ENCODE measurements around the gene CDH16. TPM values are rescaled to one million over a fixed set of nuclear protein-coding genes. Genes with fewer than 3 reads are reported as not detected.

CDH16 gene
- total and polyA plus RNA-seq, 8 donors: not detected

DNA sequence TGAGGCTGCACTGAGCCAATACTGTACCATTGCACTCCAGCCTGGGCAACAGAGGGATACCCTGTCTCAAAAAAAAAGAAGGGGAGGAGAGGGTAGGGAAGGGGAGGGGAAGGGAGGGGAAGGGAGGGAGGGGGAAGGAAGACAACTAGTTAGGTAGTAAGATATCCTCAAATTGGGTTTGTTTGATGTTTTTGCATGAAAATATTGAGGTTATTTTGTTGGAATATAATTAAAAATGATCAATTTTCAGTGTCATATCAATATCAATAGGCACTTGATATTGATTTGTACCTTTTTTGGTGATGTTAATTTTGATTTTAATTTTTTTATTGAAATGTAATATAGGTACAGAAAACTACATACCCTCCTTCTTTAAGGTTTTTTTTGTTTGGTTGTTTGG is 55.0 kb downstream of the CDH16 start:
- intact Hi-C loops (cut with DNase I): loop anchor here in 1 of 3 donors (10.0 kb wide), 1 partner anchor 459 kb away; no protein-coding TSS in a partner anchor
- no peak overlapping the region for H3K4me3 ChIP-seq

DNA sequence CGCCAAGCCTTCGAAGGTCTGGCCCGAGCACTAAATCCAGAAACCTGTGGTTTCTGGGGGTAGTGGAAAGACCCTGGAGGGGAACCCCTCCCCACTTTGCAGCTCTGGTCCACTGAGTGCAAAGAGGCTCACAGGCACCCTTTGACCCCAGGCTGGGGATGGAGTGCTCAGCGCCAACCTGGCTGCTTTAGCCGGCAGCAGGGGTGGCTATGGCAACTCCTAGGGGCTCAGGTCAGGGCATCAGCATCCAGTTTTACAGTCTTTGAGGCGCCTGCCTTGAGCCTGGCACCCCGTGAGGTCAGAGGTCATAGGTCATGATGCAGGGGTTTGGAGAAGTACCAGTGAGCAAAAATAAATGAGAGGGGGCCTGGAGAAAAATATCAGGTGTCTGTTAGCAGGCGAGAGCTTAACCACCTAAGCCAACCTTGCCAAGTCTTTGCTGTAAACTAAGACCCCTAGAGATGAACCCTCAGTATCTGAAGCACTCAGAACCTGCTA is 56.6 kb downstream of the CDH16 start:
- Histone ChIP-seq H3K27ac (no peak overlapping the region), H3K27me3 (no peaks in the 10 kb centered on the region), H3K4me1 (no peaks in the 10 kb centered on the region), H3K36me3 (no peaks in the 10 kb centered on the region), H3K4me3 (no peak overlapping the region), H3K9me3 (no peaks in the 10 kb centered on the region)
- intact Hi-C loops (cut with DNase I): loop anchor here in 1 of 3 donors (10.0 kb wide), 1 partner anchor 457 kb away; no protein-coding TSS in a partner anchor
- TF ChIP-seq, protein P1, sequence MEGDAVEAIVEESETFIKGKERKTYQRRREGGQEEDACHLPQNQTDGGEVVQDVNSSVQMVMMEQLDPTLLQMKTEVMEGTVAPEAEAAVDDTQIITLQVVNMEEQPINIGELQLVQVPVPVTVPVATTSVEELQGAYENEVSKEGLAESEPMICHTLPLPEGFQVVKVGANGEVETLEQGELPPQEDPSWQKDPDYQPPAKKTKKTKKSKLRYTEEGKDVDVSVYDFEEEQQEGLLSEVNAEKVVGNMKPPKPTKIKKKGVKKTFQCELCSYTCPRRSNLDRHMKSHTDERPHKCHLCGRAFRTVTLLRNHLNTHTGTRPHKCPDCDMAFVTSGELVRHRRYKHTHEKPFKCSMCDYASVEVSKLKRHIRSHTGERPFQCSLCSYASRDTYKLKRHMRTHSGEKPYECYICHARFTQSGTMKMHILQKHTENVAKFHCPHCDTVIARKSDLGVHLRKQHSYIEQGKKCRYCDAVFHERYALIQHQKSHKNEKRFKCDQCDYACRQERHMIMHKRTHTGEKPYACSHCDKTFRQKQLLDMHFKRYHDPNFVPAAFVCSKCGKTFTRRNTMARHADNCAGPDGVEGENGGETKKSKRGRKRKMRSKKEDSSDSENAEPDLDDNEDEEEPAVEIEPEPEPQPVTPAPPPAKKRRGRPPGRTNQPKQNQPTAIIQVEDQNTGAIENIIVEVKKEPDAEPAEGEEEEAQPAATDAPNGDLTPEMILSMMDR (IDR thresholded peaks at IDR 0.05): no peak
- peak in 1 of 6 donors; percentile 34 for DNase-seq
- 89 to 93% methylated on average over 8 of the region's 8 CpGs for WGBS, 2 donors
- no peak for FAIRE-seq
- ATAC-seq: no peak

More for the DNA sequence above, 55.0 kb downstream of the CDH16 start:
- ATAC-seq (no peak), DNase-seq (no peak), FAIRE-seq (no peak)
- Histone ChIP-seq H3K36me3 (no peaks in the 10 kb centered on the region), H3K9me3 (no peaks in the 10 kb centered on the region), H3K4me1 (no peaks in the 10 kb centered on the region), H3K27me3 (no peaks in the 10 kb centered on the region), H3K27ac (no peak overlapping the region)
- TF ChIP-seq, protein P1 (IDR thresholded peaks at IDR 0.05): no peak

GRCh38 chr16:66859397-66860068 is 59.2 kb downstream of the CDH16 start:
- FAIRE-seq (no peak), ATAC-seq (no peak)
- intact Hi-C loops (cut with DNase I): loop anchor here in 1 of 3 donors (10.0 kb wide), 1 partner anchor 455 kb away; no protein-coding TSS in a partner anchor

DNA sequence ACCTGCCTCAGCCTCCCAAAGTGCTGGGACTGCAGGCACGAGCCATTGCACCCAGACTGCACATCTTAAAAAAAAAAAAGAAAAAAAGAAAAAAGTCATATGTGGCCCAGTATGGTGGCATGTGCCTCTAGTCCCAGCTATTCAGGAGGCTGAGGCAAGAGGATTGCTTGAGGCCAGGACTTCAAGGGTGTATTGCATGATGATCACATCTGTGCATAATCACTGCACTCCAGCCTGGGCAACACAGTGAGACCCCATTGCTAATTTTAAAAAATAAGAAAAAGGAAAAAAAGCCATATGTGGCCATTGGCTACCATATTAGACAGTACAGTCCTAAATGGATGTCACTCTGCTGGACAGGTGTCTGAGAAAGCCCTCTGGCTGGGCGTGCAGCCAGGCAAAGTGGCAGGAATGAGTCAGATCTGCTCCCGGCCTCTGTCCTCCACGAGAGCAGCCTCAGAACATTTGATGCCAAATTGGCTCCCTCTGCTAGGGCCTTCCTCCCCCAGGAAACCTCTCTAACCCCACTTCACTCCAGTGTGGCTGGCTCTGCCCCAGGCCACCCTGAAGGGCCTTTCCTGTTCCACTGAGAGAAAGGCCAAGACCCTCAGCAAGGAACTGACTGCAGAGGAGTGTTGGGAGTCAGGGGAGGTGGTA is 59.8 kb downstream of the CDH16 start:
- Histone ChIP-seq H3K9me3 (no peaks in the 10 kb centered on the region), H3K27ac (no peak overlapping the region), H3K4me1 (no peaks in the 10 kb centered on the region), H3K27me3 (no peaks in the 10 kb centered on the region), H3K4me3 (no peak overlapping the region), H3K36me3 (no peaks in the 10 kb centered on the region)
- peak in 2 of 4 donors; percentile 44 to 59 for ATAC-seq
- WGBS, 2 donors: 49 to 52% methylated on average over 4 of the region's 4 CpGs
- TF ChIP-seq, protein P1 (IDR thresholded peaks at IDR 0.05): no peak
- DNase-seq: peak in 1 of 6 donors; percentile 40
- FAIRE-seq: no peak
- intact Hi-C loops (cut with DNase I): no loop called here

More at GRCh38 chr16:66859397-66860068, 59.2 kb downstream of the CDH16 start:
- Histone ChIP-seq H3K27ac (no peak overlapping the region), H3K4me3 (no peak overlapping the region), H3K9me3 (no peaks in the 10 kb centered on the region), H3K36me3 (no peaks in the 10 kb centered on the region), H3K27me3 (no peaks in the 10 kb centered on the region), H3K4me1 (no peaks in the 10 kb centered on the region)
- peak in 1 of 6 donors; percentile 9 for DNase-seq
- TF ChIP-seq, protein P1 (IDR thresholded peaks at IDR 0.05): no peak
- 86 to 96% methylated on average over 3 of the region's 3 CpGs for WGBS, 2 donors

Other genes starting within 250 kb of the CDH16 start
- 10 to 100 TPM; 31.7 to 43.5 (median 38.8) TPM for gene CMTM4, start 222.1 kb downstream of the CDH16 start, total RNA-seq
- gene CMTM4, start 222.1 kb downstream of the CDH16 start, polyA plus RNA-seq: 10 to 100 TPM; 14.9 to 18.4 TPM
- 10 to 100 TPM; 53.0 to 83.0 (median 68.1) TPM for gene DYNC1LI2, start 167.3 kb downstream of the CDH16 start, total RNA-seq
- gene DYNC1LI2, start 167.3 kb downstream of the CDH16 start, polyA plus RNA-seq: 10 to 100 TPM; 44.4 to 57.7 TPM
- gene TERB1, start 117.3 kb downstream of the CDH16 start, total RNA-seq: not detected
- gene TERB1, start 117.3 kb downstream of the CDH16 start, polyA plus RNA-seq: not detected
- gene NAE1, start 87.9 kb downstream of the CDH16 start, total RNA-seq: 10 to 100 TPM; 19.3 to 26.7 (median 21.2) TPM
- 10 to 100 TPM; 20.4 to 29.8 TPM for gene NAE1, start 87.9 kb downstream of the CDH16 start, polyA plus RNA-seq
- gene CA7, start 74.5 kb downstream of the CDH16 start, total RNA-seq: not detected
- not detected for gene CA7, start 74.5 kb downstream of the CDH16 start, polyA plus RNA-seq
- gene PDP2, start 38.4 kb downstream of the CDH16 start, total RNA-seq: 1 to 10 TPM; 6.1 to 8.5 (median 7.7) TPM
- gene PDP2, start 38.4 kb downstream of the CDH16 start, polyA plus RNA-seq: 1 to 10 TPM; 1.6 TPM
- gene RRAD, start 6.7 kb upstream of the CDH16 start, total RNA-seq: 1 to 10 TPM in 1 of 6 donors, under 1 TPM in 5; 0.20 to 2.7 (median 0.53) TPM
- gene RRAD, start 6.7 kb upstream of the CDH16 start, polyA plus RNA-seq: 1 to 10 TPM; 2.7 to 2.9 TPM
- 10 to 100 TPM; 14.8 to 31.5 (median 22.0) TPM for gene CIAO2B, start 15.5 kb upstream of the CDH16 start, total RNA-seq
- 10 to 100 TPM; 73.7 to 86.9 TPM for gene CIAO2B, start 15.5 kb upstream of the CDH16 start, polyA plus RNA-seq
- gene CES2, start 16.6 kb upstream of the CDH16 start, total RNA-seq: 10 to 100 TPM; 14.3 to 23.1 (median 17.3) TPM
- 10 to 100 TPM; 14.9 to 18.6 TPM for gene CES2, start 16.6 kb upstream of the CDH16 start, polyA plus RNA-seq
- 1 to 10 TPM; 1.9 to 6.2 (median 4.6) TPM for gene CES3, start 42.4 kb upstream of the CDH16 start, total RNA-seq
- 1 to 10 TPM; 4.6 to 7.3 TPM for gene CES3, start 42.4 kb upstream of the CDH16 start, polyA plus RNA-seq
- 10 to 100 TPM in 1 of 6 donors, 1 to 10 TPM in 5; 3.2 to 10.2 (median 4.6) TPM for gene CES4A, start 69.7 kb upstream of the CDH16 start, total RNA-seq
- 10 to 100 TPM; 43.1 to 59.5 TPM for gene CES4A, start 69.7 kb upstream of the CDH16 start, polyA plus RNA-seq
- gene CBFB, start 110.3 kb upstream of the CDH16 start, total RNA-seq: 10 to 100 TPM; 13.1 to 27.0 (median 20.1) TPM
- gene CBFB, start 110.3 kb upstream of the CDH16 start, polyA plus RNA-seq: 10 to 100 TPM; 11.5 to 19.7 TPM
- gene PHAF1, start 191.1 kb upstream of the CDH16 start, total RNA-seq: 1 to 10 TPM; 2.8 to 7.3 (median 4.2) TPM
- 1 to 10 TPM; 6.1 to 8.9 TPM for gene PHAF1, start 191.1 kb upstream of the CDH16 start, polyA plus RNA-seq
- gene B3GNT9, start 232.1 kb upstream of the CDH16 start, total RNA-seq: 1 to 10 TPM; 1.8 to 5.1 (median 3.5) TPM
- gene B3GNT9, start 232.1 kb upstream of the CDH16 start, polyA plus RNA-seq: 1 to 10 TPM; 3.0 to 9.3 TPM
- 10 to 100 TPM in 4 of 6 donors, 1 to 10 TPM in 2; 9.4 to 17.4 (median 11.5) TPM for gene TRADD, start 241.0 kb upstream of the CDH16 start, total RNA-seq
- 10 to 100 TPM; 21.3 to 33.3 TPM for gene TRADD, start 241.0 kb upstream of the CDH16 start, polyA plus RNA-seq
- gene FBXL8, start 241.1 kb upstream of the CDH16 start, total RNA-seq: 10 to 100 TPM; 12.9 to 31.7 (median 24.2) TPM
- gene FBXL8, start 241.1 kb upstream of the CDH16 start, polyA plus RNA-seq: 10 to 100 TPM; 41.6 to 86.2 TPM
- gene HSF4, start 245.9 kb upstream of the CDH16 start, total RNA-seq: 10 to 100 TPM; 34.9 to 70.0 (median 49.1) TPM
- gene HSF4, start 245.9 kb upstream of the CDH16 start, polyA plus RNA-seq: 100 to 1,000 TPM; 310 to 330 TPM